ENCODE data around the gene DDOST.
"Not testable (repeated sequence)": the region's sequence is repeated elsewhere in the genome, so short reads cannot be mapped to it uniquely, and the experiment has no call there.

DDOST gene

GRCh38 chr1:20625176-20626097 lies 35.7 kb downstream of the DDOST start:
- no peak for DNase-seq (ENCODE audit: low spot score)

- DNase-seq (ENCODE audit: low spot score): no peak
Measured at GRCh38 chr1:20624709-20625108, 36.5 kb downstream of the DDOST start.

GRCh38 chr1:20621012-20621411 lies 40.2 kb downstream of the DDOST start:
- no peak for DNase-seq (ENCODE audit: low spot score)

- no peak for DNase-seq (ENCODE audit: low spot score)
Measured at GRCh38 chr1:20619999-20620398, 41.2 kb downstream of the DDOST start.

GRCh38 chr1:20618550-20618949 lies 42.6 kb downstream of the DDOST start:
- no peak for DNase-seq (ENCODE audit: low spot score)

GRCh38 chr1:20616847-20617487 lies 44.2 kb downstream of the DDOST start:
- DNase-seq (ENCODE audit: low spot score): no peak

- no peak for DNase-seq (ENCODE audit: low spot score)
Measured at GRCh38 chr1:20615946-20616846, 45.0 kb downstream of the DDOST start.

GRCh38 chr1:20614131-20614579 lies 47.0 kb downstream of the DDOST start:
- no peak for DNase-seq (ENCODE audit: low spot score)

GRCh38 chr1:20612221-20612746 lies 48.9 kb downstream of the DDOST start:
- no peak for DNase-seq (ENCODE audit: low spot score)

GRCh38 chr1:20611652-20612051 lies 49.5 kb downstream of the DDOST start:
- DNase-seq (ENCODE audit: low spot score): no peak

- no peak for DNase-seq (ENCODE audit: low spot score)
Measured at GRCh38 chr1:20610970-20611369, 50.2 kb downstream of the DDOST start.

GRCh38 chr1:20609541-20609940 lies 51.6 kb downstream of the DDOST start:
- no peak for DNase-seq (ENCODE audit: low spot score)

- DNase-seq (ENCODE audit: low spot score): not testable (repeated sequence)
Measured at GRCh38 chr1:20606801-20607570, 54.2 kb downstream of the DDOST start.

GRCh38 chr1:20604678-20605077 lies 56.5 kb downstream of the DDOST start:
- DNase-seq (ENCODE audit: low spot score): no peak

GRCh38 chr1:20603504-20604464 lies 57.4 kb downstream of the DDOST start:
- no peak for DNase-seq (ENCODE audit: low spot score)

- no peak for DNase-seq (ENCODE audit: low spot score)
Measured at GRCh38 chr1:20602851-20603450, 58.2 kb downstream of the DDOST start.
